Stimulated activated CD4-positive, alpha-beta T cell treated with anti-CD3 and anti-CD28 coated beads, Interleukin-12 subunit alpha, Interleukin-12 subunit beta, amount 100 ng/mL, for 4 hours (primary cell): ENCODE data around the gene UNC13A.
"Not testable (repeated sequence)": the region's sequence is repeated elsewhere in the genome, so short reads cannot be mapped to it uniquely, and the experiment has no call there.

Experiments
- DNase-seq: peaks from one replicate; pipeline ENCODE4 v3.0.0-alpha.2; 2020

UNC13A gene

GRCh38 chr19:17562097-17562496, 126.1 kb downstream of the UNC13A start:
- DNase-seq, result no peak

- DNase-seq, result no peak
Observed at GRCh38 chr19:17560205-17560595, 128.0 kb downstream of the UNC13A start.

GRCh38 chr19:17557466-17557865, 130.7 kb downstream of the UNC13A start:
- DNase-seq, result no peak

GRCh38 chr19:17556995-17557394, 131.2 kb downstream of the UNC13A start:
- no peak for DNase-seq

- peak; percentile 47 for DNase-seq
Observed at GRCh38 chr19:17555929-17556813, 132.0 kb downstream of the UNC13A start.

- peak; percentile 100 for DNase-seq
Observed at GRCh38 chr19:17555480-17555928, 132.7 kb downstream of the UNC13A start, which contains the start of gene COLGALT1. Gene COLGALT1, plus strand, starts transcription at chr19:17555649. Its CDS starts 65 bp downstream, at chr19:17555714.

GRCh38 chr19:17554968-17555479, 133.1 kb downstream of the UNC13A start:
- no peak for DNase-seq

- no peak for DNase-seq
Observed at GRCh38 chr19:17553256-17553655, 134.9 kb downstream of the UNC13A start.

GRCh38 chr19:17552735-17553134, 135.4 kb downstream of the UNC13A start:
- DNase-seq, result not testable (repeated sequence)
